PC-3 (cell line): ENCODE results near the gene KNL1.

Source experiments
- CTCF ChIP-seq: fragments of 300-600 bp; sonication (generic); conservative IDR thresholded peaks from 2 replicates; pipeline ENCODE4 v1.5.1; 2017; ENCODE audit warnings: antibody characterized with exemption, low read depth, mild to moderate bottlenecking, low read length
- EZH2 ChIP-seq: fragments of 300-600 bp; sonication (generic); IDR thresholded peaks from one replicate; pipeline ENCODE4 v1.6.1; 2017; ENCODE audit warnings: antibody characterized with exemption, mild to moderate bottlenecking, low read length; ENCODE audit not compliant: unreplicated experiment
- EZH2phosphoT487 ChIP-seq: fragments of 300-600 bp; sonication (generic); IDR thresholded peaks from 2 replicates; pipeline ENCODE4 v1.6.1; 2018; ENCODE audit warnings: mild to moderate bottlenecking, antibody characterized with exemption, low read length, borderline replicate concordance

GRCh38 chr15:40685376-40685775 is 91.3 kb downstream of the KNL1 start:
- no peak for TF ChIP-seq CTCF
- no peak for TF ChIP-seq EZH2
- no peak for TF ChIP-seq EZH2phosphoT487
